B cell (primary cell): ENCODE measurements around the gene NME7. TPM values are rescaled to one million over a fixed set of nuclear protein-coding genes. Genes with fewer than 3 reads are reported as not detected.

Experiments
- ATAC-seq: fragments of 200-7000 bp; cut with Tn5 transposase; one replicate; pipeline ENCODE4 v1.10.0; 2021; ENCODE audit warnings: low read depth, mild to moderate bottlenecking, moderate number of reproducible peaks, moderate library complexity
- CTCF ChIA-PET: fragments of 350-600 bp; sonication (Branson Sonifier 250); formaldehyde crosslinking; loops from one replicate; lab custom pipeline; 2021; ENCODE audit warnings: antibody characterized with exemption, inconsistent platforms; lab: Charles Lee
- POLR2A ChIA-PET: fragments of 350-600 bp; sonication (Branson Sonifier 250); formaldehyde crosslinking; loops from one replicate; lab custom pipeline; 2021; ENCODE audit warnings: antibody characterized with exemption; lab: Charles Lee
- DNase-seq: peaks from one replicate; pipeline ENCODE4 v3.0.0; 2013
- H2AFZ ChIP-seq: 2 replicates; pipeline ENCODE4 v1.6.1; 2012; ENCODE audit warnings: mild to moderate bottlenecking, low read depth, low read length; ENCODE audit not compliant: insufficient read depth, poor library complexity, severe bottlenecking
- H3K27ac ChIP-seq, 2 donors: 1 replicate in 1 of 2; 2 replicates in 1 of 2; pipeline ENCODE4 v1.5.1; 2012 to 2013; ENCODE audit warnings: low read length in 2 of 2, mild to moderate bottlenecking in 2 of 2, moderate library complexity in 1 of 2
- H3K27me3 ChIP-seq, 4 experiments: fragments of 200-600 bp in 1 of 4; sonication (generic) in 1 of 4; replicated peaks in 1 of 4; 1 replicate in 2 of 4; 2 replicates in 2 of 4; pipeline versions ENCODE4 v1.6.1 to v1.7.0; 2013 to 2016; ENCODE audit warnings: low read length in 3 of 4, mild to moderate bottlenecking in 2 of 4, mixed read lengths in 1 of 4, moderate library complexity in 1 of 4; ENCODE audit not compliant: insufficient read depth in 4 of 4, control insufficient read depth in 3 of 4; ENCODE audit errors: control extremely low read depth in 1 of 4
- H3K36me3 ChIP-seq, 2 experiments: replicated peaks in 1 of 2; 1 replicate in 1 of 2; 2 replicates in 1 of 2; pipeline versions ENCODE4 v1.6.1 to v1.7.1; 2013; ENCODE audit warnings: low read length in 1 of 2; ENCODE audit not compliant: insufficient read depth in 2 of 2, control insufficient read depth in 1 of 2; ENCODE audit errors: control extremely low read depth in 1 of 2, extremely low read depth in 1 of 2
- H3K4me1 ChIP-seq, 2 donors: fragments of 200-600 bp in 1 of 2; sonication (generic) in 1 of 2; 1 replicate in 1 of 2; 2 replicates in 1 of 2; pipeline versions ENCODE4 v1.5.1 to v1.6.1; 2013 to 2017; ENCODE audit warnings: low read length in 2 of 2; ENCODE audit not compliant: control insufficient read depth in 2 of 2, insufficient read depth in 2 of 2
- H3K4me2 ChIP-seq: replicated peaks from 2 replicates; pipeline ENCODE3; 2012; ENCODE audit warnings: mild to moderate bottlenecking, low read depth, low read length; ENCODE audit not compliant: poor library complexity, severe bottlenecking
- H3K4me3 ChIP-seq, 5 experiments: fragments of 200-600 bp in 1 of 5; sonication (generic) in 1 of 5; 1 replicate in 3 of 5; 2 replicates in 2 of 5; pipeline versions ENCODE4 v1.5.1 to v1.7.0; 2011 to 2016; ENCODE audit warnings: low read length in 4 of 5, mild to moderate bottlenecking in 4 of 5, low read depth in 2 of 5, control low read depth in 1 of 5, moderate library complexity in 1 of 5; ENCODE audit not compliant: insufficient read depth in 1 of 5; ENCODE audit errors: control extremely low read depth in 1 of 5, extremely low read depth in 1 of 5
- H3K79me2 ChIP-seq: fragments of 200-600 bp; sonication (generic); one replicate; pipeline ENCODE4 v1.6.0; 2016; ENCODE audit warnings: low read length; ENCODE audit not compliant: control insufficient read depth, insufficient read depth
- H3K9ac ChIP-seq: fragments of 200-600 bp; sonication (generic); 2 replicates; pipeline ENCODE4 v1.6.1; 2017; ENCODE audit warnings: mild to moderate bottlenecking, low read length, moderate library complexity
- H3K9me3 ChIP-seq, 3 donors: one replicate each; pipeline versions ENCODE4 v1.6.1 to v1.7.1; 2013; ENCODE audit warnings: low read length in 2 of 3; ENCODE audit not compliant: control insufficient read depth in 2 of 3, insufficient read depth in 1 of 3; ENCODE audit errors: control extremely low read depth in 1 of 3
- H4K20me1 ChIP-seq: 2 replicates; pipeline ENCODE4 v1.6.0; 2012; ENCODE audit warnings: mild to moderate bottlenecking, low read length; ENCODE audit not compliant: insufficient read depth, control insufficient read depth, poor library complexity, severe bottlenecking
- H3K27ac Mint-ChIP-seq: one replicate; pipeline ENCODE4 v1.8.0; 2021; ENCODE audit warnings: mixed read lengths
- H3K27me3 Mint-ChIP-seq: one replicate; pipeline ENCODE4 v1.8.0; 2021; ENCODE audit warnings: mixed read lengths
- H3K4me1 Mint-ChIP-seq: one replicate; pipeline ENCODE4 v1.8.0; 2021; ENCODE audit warnings: mixed read lengths
- H3K4me3 Mint-ChIP-seq: one replicate; pipeline ENCODE4 v1.8.0; 2021; ENCODE audit warnings: mixed read lengths
- H3K9me3 Mint-ChIP-seq: one replicate; pipeline ENCODE4 v1.8.0; 2022; ENCODE audit warnings: mixed read lengths; ENCODE audit not compliant: insufficient read depth
- CTCF ChIP-seq: fragments of 200-600 bp; IDR thresholded peaks from one replicate; pipeline ENCODE4 v1.8.0; 2022; ENCODE audit warnings: antibody characterized with exemption, mild to moderate bottlenecking
- EZH2 ChIP-seq: IDR thresholded peaks from 2 replicates; pipeline ENCODE4 v1.6.1; 2012; ENCODE audit warnings: borderline replicate concordance, low read depth, mild to moderate bottlenecking, moderate library complexity, low read length; ENCODE audit not compliant: insufficient read depth, poor library complexity, severe bottlenecking
- WGBS: methylation state at CpG from one replicate; pipeline ENCODE4 v1.1.5; 2013; ENCODE audit warnings: missing lambda C conversion rate; ENCODE audit not compliant: insufficient coverage; 5-methylcytosine and 5-hydroxymethylcytosine counted together
- intact Hi-C: fragments of 100-400 bp; cut with micrococcal nuclease; formaldehyde crosslinking; loops from one replicate; pipeline ENCODE4 v1.10.0; 2022
- polyA plus RNA-seq: library from polyadenylated mRNA; depleted of rRNA; stranded (reverse); fragments of >200 nt; gene quantifications from 2 replicates; pipeline ENCODE4 v1.2.3, GENCODE V29; 2012
- total RNA-seq, 2 donors: library from RNA; stranded (reverse); fragments of 120-200 nt in 1 of 2; gene quantifications; 1 replicate in 1 of 2; 2 replicates in 1 of 2; pipeline versions ENCODE4 v1.2.3 to v1.2.4, GENCODE V29; 2013 to 2022

Gene NME7
- total and polyA plus RNA-seq, 2 donors (not counting 1 experiment from before 2014, with no cell fraction given), result 3.3 to 14.3 TPM

- Mint-ChIP-seq H3K27me3 (peaks cover 28% of the 10 kb centered on the region), H3K4me3 (no peak overlapping the region), H3K4me1 (peaks cover 7% of the 10 kb centered on the region), H3K27ac (no peak overlapping the region), H3K9me3 (no peaks in the 10 kb centered on the region)
- ATAC-seq (no peak), DNase-seq (no peak)
- intact Hi-C loops, result no loop called here
- Histone ChIP-seq H3K79me2 (no peaks in the 10 kb centered on the region), H3K27me3 (no peaks in the 10 kb centered on the region), H4K20me1 (no peaks in the 10 kb centered on the region), H3K9me3 (no peaks in the 10 kb centered on the region), H3K36me3 (no peaks in the 10 kb centered on the region), H3K27ac (no peak overlapping the region), H3K9ac (no peak overlapping the region), H3K4me1 (no peaks in the 10 kb centered on the region), H3K4me3 (no peak overlapping the region), H3K4me2 (no peak overlapping the region), H2AFZ (no peak overlapping the region)
- no peak for TF ChIP-seq EZH2
- TF ChIP-seq CTCF, result no peak
- ChIA-PET CTCF (no interaction called here), POLR2A (no interaction called here)
- 100% methylated on average over 1 of the region's 2 CpGs for WGBS
Measured at GRCh38 chr1:169092399-169092798, 275.2 kb downstream of the NME7 start.

- Histone ChIP-seq H3K79me2 (no peaks in the 10 kb centered on the region), H3K9ac (no peak overlapping the region), H3K27ac (no peak overlapping the region), H3K36me3 (no peaks in the 10 kb centered on the region), H2AFZ (no peak overlapping the region), H3K9me3 (no peaks in the 10 kb centered on the region), H4K20me1 (no peaks in the 10 kb centered on the region), H3K4me3 (no peak overlapping the region), H3K4me1 (no peaks in the 10 kb centered on the region), H3K4me2 (no peak overlapping the region), H3K27me3 (no peaks in the 10 kb centered on the region)
- DNase-seq (no peak), ATAC-seq (no peak)
- TF ChIP-seq EZH2 (no peak), CTCF (no peak)
- POLR2A ChIA-PET, result no interaction called here
- Mint-ChIP-seq H3K4me1 (peaks cover 16% of the 10 kb centered on the region), H3K27me3 (peaks cover 22% of the 10 kb centered on the region), H3K27ac (no peak overlapping the region), H3K4me3 (no peak overlapping the region), H3K9me3 (no peaks in the 10 kb centered on the region)
- 57% methylated on average over 3 of the region's 4 CpGs for WGBS
- CTCF ChIA-PET, result no interaction called here
- intact Hi-C loops, result no loop called here
Measured at GRCh38 chr1:169091480-169091941, 276.1 kb downstream of the NME7 start.
